Activated CD4-positive, alpha-beta memory T cell treated with anti-CD3 and anti-CD28 coated beads for 36 hours (primary cell): ENCODE data around the gene TCEA3. TPM values are rescaled to one million over a fixed set of nuclear protein-coding genes. Genes with fewer than 3 reads are reported as not detected.

Experiments used
- CTCF ChIA-PET: fragments of 350-600 bp; sonication (Branson Sonifier 250); formaldehyde crosslinking; loops from one replicate; lab custom pipeline; 2021; ENCODE audit warnings: antibody characterized with exemption, inconsistent platforms; lab: Charles Lee
- POLR2A ChIA-PET: fragments of 350-600 bp; sonication (Branson Sonifier 250); formaldehyde crosslinking; loops from one replicate; lab custom pipeline; 2021; ENCODE audit warnings: antibody characterized with exemption; lab: Charles Lee
- DNase-seq: peaks from one replicate; pipeline ENCODE4 v3.0.0-alpha.2; 2020
- H3K27ac Mint-ChIP-seq: one replicate; pipeline ENCODE4 v1.8.0; 2021; ENCODE audit warnings: mixed read lengths
- H3K27me3 Mint-ChIP-seq: one replicate; pipeline ENCODE4 v1.8.0; 2021; ENCODE audit warnings: mixed read lengths
- H3K36me3 Mint-ChIP-seq: one replicate; pipeline ENCODE4 v1.8.0; 2021; ENCODE audit warnings: mixed read lengths
- H3K4me1 Mint-ChIP-seq: one replicate; pipeline ENCODE4 v1.8.0; 2021; ENCODE audit warnings: low read depth, mixed read lengths
- H3K4me3 Mint-ChIP-seq: one replicate; pipeline ENCODE4 v1.8.0; 2021; ENCODE audit warnings: mild to moderate bottlenecking, mixed read lengths
- H3K9me3 Mint-ChIP-seq: one replicate; pipeline ENCODE4 v1.8.0; 2021; ENCODE audit warnings: mixed read lengths
- intact Hi-C: fragments of 100-400 bp; cut with micrococcal nuclease; formaldehyde crosslinking; loops from one replicate; pipeline ENCODE4 v1.15.1; 2023
- total RNA-seq, 2 experiments: library from RNA; stranded (reverse); gene quantifications; one replicate each; pipeline ENCODE4 v1.2.3, GENCODE V29; 2021

Gene TCEA3
- total RNA-seq, 2 experiments from 2014 or later: 4.4 to 4.5 TPM

DNA sequence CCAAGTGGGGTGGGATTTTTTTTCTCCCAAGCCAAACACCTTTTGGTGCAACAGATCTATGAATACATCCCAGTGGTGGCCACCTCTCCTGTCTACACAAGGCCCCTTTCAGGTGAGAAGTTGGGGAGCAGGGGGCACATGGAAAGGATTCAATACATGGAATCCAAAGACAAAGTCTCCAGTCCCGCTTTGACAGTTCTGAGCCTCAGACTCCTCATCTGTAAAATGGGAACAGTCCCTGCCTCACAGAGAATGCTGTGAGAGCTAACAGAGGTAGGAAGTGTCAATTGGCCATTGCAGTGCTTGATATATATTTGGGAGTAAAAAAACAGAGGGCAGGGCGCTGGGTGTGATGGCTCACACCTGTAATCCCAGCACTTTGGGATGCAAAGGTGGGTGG lies 28.2 kb downstream of the TCEA3 start:
- CTCF ChIA-PET: no interaction called here
- peaks cover 3% of the 10 kb centered on the region for H3K4me1 Mint-ChIP-seq
- H3K4me3 Mint-ChIP-seq: no peak overlapping the region
- H3K27me3 Mint-ChIP-seq: no peaks in the 10 kb centered on the region
- intact Hi-C loops: no loop called here
- H3K27ac Mint-ChIP-seq: no peak overlapping the region
- DNase-seq: no peak
- no peaks in the 10 kb centered on the region for H3K9me3 Mint-ChIP-seq
- peaks cover 3% of the 10 kb centered on the region for H3K36me3 Mint-ChIP-seq
- POLR2A ChIA-PET: no interaction called here

GRCh38 chr1:23395849-23396248 lies 28.7 kb downstream of the TCEA3 start:
- no peaks in the 10 kb centered on the region for H3K27me3 Mint-ChIP-seq
- H3K27ac Mint-ChIP-seq: no peak overlapping the region
- H3K36me3 Mint-ChIP-seq: peaks cover 3% of the 10 kb centered on the region
- DNase-seq: no peak
- CTCF ChIA-PET: interaction anchor here (0.8 kb wide), 1 partner anchor 144 kb away, joined by 3 read pairs; no protein-coding TSS in a partner anchor
- H3K4me3 Mint-ChIP-seq: no peak overlapping the region
- no peaks in the 10 kb centered on the region for H3K9me3 Mint-ChIP-seq
- intact Hi-C loops: no loop called here
- POLR2A ChIA-PET: no interaction called here
- peaks cover 3% of the 10 kb centered on the region for H3K4me1 Mint-ChIP-seq

- no peaks in the 10 kb centered on the region for H3K27me3 Mint-ChIP-seq
- H3K36me3 Mint-ChIP-seq: peaks cover 3% of the 10 kb centered on the region
- no peak for DNase-seq
- ChIA-PET CTCF (interaction anchor here (0.8 to 2.4 kb wide), 2 partner anchors 9 to 145 kb away, joined by 3 to 11 read pairs; no protein-coding TSS in a partner anchor), POLR2A (no interaction called here)
- no peak overlapping the region for H3K27ac Mint-ChIP-seq
- intact Hi-C loops: no loop called here
- H3K4me3 Mint-ChIP-seq: no peak overlapping the region
- peaks cover 3% of the 10 kb centered on the region for H3K4me1 Mint-ChIP-seq
- no peaks in the 10 kb centered on the region for H3K9me3 Mint-ChIP-seq
Observed at GRCh38 chr1:23395154-23395724, 29.3 kb downstream of the TCEA3 start.

- no peak overlapping the region for H3K27ac Mint-ChIP-seq
- intact Hi-C loops: no loop called here
- H3K36me3 Mint-ChIP-seq: peaks cover 3% of the 10 kb centered on the region
- ChIA-PET POLR2A (no interaction called here), CTCF (interaction anchor here (2.4 kb wide), 1 partner anchor 9 kb away, joined by 11 read pairs; no protein-coding TSS in a partner anchor)
- H3K4me3 Mint-ChIP-seq: no peak overlapping the region
- H3K27me3 Mint-ChIP-seq: no peaks in the 10 kb centered on the region
- no peaks in the 10 kb centered on the region for H3K9me3 Mint-ChIP-seq
- no peak for DNase-seq
- H3K4me1 Mint-ChIP-seq: peaks cover 3% of the 10 kb centered on the region
Observed at GRCh38 chr1:23394684-23395083, 29.9 kb downstream of the TCEA3 start.

DNA sequence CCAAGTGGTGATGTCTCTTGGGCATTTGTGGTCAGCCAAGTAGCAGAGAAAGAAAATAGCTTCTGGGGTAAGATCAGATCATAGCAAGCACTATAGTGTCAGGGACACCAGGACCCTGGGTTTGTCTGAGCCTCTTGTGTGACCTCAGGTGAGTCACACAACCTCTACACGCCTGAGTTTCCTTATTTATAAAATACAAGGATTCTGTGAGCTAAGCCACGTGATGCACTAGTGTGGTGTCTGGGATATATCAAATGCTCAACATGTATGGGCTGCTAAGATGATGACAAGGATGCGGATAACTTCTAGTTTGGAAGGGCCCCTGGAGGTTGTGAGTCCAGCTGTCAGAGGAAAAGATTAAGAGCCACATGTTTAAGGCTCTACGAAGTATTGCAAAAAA lies 30.4 kb downstream of the TCEA3 start:
- Mint-ChIP-seq H3K27ac (no peak overlapping the region), H3K27me3 (no peaks in the 10 kb centered on the region), H3K4me1 (peaks cover 3% of the 10 kb centered on the region), H3K4me3 (no peak overlapping the region), H3K36me3 (peaks cover 3% of the 10 kb centered on the region), H3K9me3 (no peaks in the 10 kb centered on the region)
- POLR2A ChIA-PET: no interaction called here
- no peak for DNase-seq
- intact Hi-C loops: no loop called here
- CTCF ChIA-PET: interaction anchor here (2.4 kb wide), 1 partner anchor 10 kb away, joined by 11 read pairs; no protein-coding TSS in a partner anchor

- CTCF ChIA-PET: interaction anchor here (2.4 kb wide), 1 partner anchor 10 kb away, joined by 11 read pairs; no protein-coding TSS in a partner anchor
- intact Hi-C loops: no loop called here
- POLR2A ChIA-PET: no interaction called here
- no peak overlapping the region for H3K4me3 Mint-ChIP-seq
- no peaks in the 10 kb centered on the region for H3K9me3 Mint-ChIP-seq
- H3K27me3 Mint-ChIP-seq: no peaks in the 10 kb centered on the region
- peaks cover 3% of the 10 kb centered on the region for H3K4me1 Mint-ChIP-seq
- H3K36me3 Mint-ChIP-seq: peaks cover 3% of the 10 kb centered on the region
- H3K27ac Mint-ChIP-seq: no peak overlapping the region
- no peak for DNase-seq
Observed at GRCh38 chr1:23393706-23394105, 30.8 kb downstream of the TCEA3 start.

DNA sequence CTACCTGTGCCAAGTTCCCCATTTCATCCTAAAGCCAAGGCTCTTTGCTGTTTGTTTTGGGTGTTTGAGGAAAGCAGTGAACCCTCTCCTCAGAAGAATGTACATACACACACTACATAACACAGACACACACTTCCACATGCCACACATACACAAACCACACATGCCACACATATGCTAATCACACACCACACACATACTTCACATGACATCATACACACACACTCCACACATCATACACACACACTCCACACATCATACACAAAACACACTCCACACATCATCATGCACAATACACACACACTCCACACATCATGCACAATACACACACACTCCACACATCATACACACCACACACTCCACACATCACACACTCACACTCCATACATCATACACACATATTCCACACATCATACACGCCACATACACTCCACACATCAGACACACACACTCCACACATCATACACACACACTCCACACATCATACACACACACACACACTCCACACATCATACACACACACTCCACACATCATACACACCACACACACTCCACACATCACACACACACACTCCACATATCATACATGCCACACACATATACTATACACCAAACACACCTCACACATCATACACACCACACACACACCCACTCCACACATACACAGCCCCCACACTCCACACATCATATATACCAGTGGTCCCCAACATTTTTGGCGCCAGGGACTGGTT lies 32.3 kb downstream of the TCEA3 start:
- Mint-ChIP-seq H3K27me3 (no peaks in the 10 kb centered on the region), H3K4me1 (peaks cover 3% of the 10 kb centered on the region), H3K27ac (no peak overlapping the region), H3K4me3 (no peak overlapping the region), H3K36me3 (peaks cover 3% of the 10 kb centered on the region), H3K9me3 (no peaks in the 10 kb centered on the region)
- POLR2A ChIA-PET: no interaction called here
- CTCF ChIA-PET: no interaction called here
- intact Hi-C loops: no loop called here
- DNase-seq: no peak

DNA sequence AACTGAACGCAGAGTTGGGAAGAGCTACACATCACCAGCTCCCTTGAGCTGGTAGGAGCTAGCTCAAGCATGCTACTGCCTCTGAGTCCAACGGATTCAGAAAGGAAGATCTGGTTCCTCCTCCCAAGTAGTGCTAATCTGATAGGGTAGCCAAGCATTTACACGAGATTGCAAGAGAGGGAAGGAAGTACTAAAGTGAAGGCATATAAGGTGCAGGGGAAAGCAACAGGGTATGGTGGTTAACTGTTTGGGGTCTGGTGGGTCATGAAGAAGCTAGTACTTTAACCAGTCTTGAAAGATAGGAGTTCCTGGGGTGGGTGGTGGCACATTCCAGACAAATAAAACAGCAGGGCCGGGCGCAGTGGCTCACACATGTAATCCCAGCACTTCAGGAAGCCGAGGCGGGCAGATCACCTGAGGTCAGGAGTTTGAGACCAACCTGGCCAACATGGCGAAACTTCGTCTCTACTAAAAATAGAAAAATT lies 34.7 kb downstream of the TCEA3 start:
- Mint-ChIP-seq H3K27ac (no peak overlapping the region), H3K9me3 (no peaks in the 10 kb centered on the region), H3K4me1 (no peaks in the 10 kb centered on the region), H3K27me3 (no peaks in the 10 kb centered on the region), H3K4me3 (no peak overlapping the region), H3K36me3 (no peaks in the 10 kb centered on the region)
- ChIA-PET POLR2A (interaction anchor here (0.6 kb wide), 1 partner anchor 45 kb away, joined by 4 read pairs; no protein-coding TSS in a partner anchor), CTCF (no interaction called here)
- no peak for DNase-seq
- intact Hi-C loops: no loop called here

DNA sequence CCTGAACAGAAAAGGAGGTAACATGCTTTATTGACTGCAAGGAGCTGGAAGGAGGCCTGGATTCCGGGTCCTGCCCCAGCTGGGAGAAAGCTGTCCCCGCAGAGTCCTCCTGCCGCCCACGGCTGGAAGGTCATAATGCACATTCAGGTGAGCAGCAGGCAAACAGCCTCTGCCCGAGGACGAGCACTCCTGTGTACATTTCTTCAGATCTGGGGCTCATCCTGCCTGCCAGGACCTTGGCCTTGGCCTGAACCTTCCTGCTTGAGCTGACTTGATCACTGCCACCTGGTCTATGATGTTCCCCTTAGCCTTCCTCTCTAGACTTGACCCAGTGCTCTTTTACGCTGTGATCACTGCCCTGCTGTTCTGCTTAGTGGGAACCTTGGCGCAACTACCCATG lies 37.1 kb downstream of the TCEA3 start:
- H3K27me3 Mint-ChIP-seq: no peaks in the 10 kb centered on the region
- intact Hi-C loops: no loop called here
- H3K27ac Mint-ChIP-seq: no peak overlapping the region
- POLR2A ChIA-PET: no interaction called here
- no peaks in the 10 kb centered on the region for H3K9me3 Mint-ChIP-seq
- no peaks in the 10 kb centered on the region for H3K4me1 Mint-ChIP-seq
- no peaks in the 10 kb centered on the region for H3K36me3 Mint-ChIP-seq
- DNase-seq: no peak
- CTCF ChIA-PET: no interaction called here
- no peak overlapping the region for H3K4me3 Mint-ChIP-seq

GRCh38 chr1:23385119-23385621 lies 39.4 kb downstream of the TCEA3 start:
- no peak overlapping the region for H3K4me3 Mint-ChIP-seq
- CTCF ChIA-PET: no interaction called here
- H3K27ac Mint-ChIP-seq: no peak overlapping the region
- POLR2A ChIA-PET: no interaction called here
- H3K27me3 Mint-ChIP-seq: no peaks in the 10 kb centered on the region
- H3K9me3 Mint-ChIP-seq: no peaks in the 10 kb centered on the region
- intact Hi-C loops: no loop called here
- H3K4me1 Mint-ChIP-seq: no peaks in the 10 kb centered on the region
- no peak for DNase-seq
- no peaks in the 10 kb centered on the region for H3K36me3 Mint-ChIP-seq

DNA sequence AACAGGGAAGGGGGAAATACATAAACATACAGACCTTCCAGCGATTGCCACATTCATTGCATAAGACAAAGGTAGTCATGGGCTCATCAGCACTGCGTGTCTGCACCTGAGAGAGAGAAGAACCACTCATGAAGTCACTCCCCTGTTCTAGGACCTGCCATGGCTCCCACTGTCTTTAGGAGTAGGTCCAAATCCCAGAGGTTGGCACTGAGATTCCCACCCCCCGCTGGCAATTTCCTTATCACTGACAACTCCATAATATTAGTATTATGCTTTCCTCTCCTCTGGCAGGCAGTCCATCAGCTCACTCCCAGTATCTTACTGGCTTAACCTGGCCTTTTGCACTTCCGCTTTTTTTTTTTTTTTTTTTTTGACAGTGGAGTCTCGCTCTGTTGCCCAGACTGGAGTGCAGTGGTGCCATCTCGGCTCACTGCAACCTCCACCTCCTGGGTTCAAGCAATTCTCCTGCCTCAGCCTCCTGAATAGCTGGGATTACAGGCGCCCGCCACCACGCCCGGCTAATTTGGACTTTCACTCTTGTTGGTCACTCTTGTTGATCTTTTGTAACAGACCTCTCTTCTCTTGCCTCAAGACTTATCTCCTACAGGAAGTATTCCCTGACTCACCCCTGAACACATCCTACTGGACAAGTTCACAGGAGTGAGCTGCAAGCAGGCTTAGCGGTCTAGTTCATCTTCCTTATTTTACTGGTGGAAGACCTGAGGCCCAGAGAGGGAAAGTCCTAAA lies 40.1 kb downstream of the TCEA3 start:
- no peak overlapping the region for H3K4me3 Mint-ChIP-seq
- no peak overlapping the region for H3K27ac Mint-ChIP-seq
- H3K9me3 Mint-ChIP-seq: no peaks in the 10 kb centered on the region
- H3K27me3 Mint-ChIP-seq: no peaks in the 10 kb centered on the region
- no peak for DNase-seq
- ChIA-PET CTCF (no interaction called here), POLR2A (no interaction called here)
- H3K4me1 Mint-ChIP-seq: no peaks in the 10 kb centered on the region
- H3K36me3 Mint-ChIP-seq: no peaks in the 10 kb centered on the region
- intact Hi-C loops: no loop called here
